Measurements from ENCODE around the gene TRPM5.

TRPM5 gene

DNA sequence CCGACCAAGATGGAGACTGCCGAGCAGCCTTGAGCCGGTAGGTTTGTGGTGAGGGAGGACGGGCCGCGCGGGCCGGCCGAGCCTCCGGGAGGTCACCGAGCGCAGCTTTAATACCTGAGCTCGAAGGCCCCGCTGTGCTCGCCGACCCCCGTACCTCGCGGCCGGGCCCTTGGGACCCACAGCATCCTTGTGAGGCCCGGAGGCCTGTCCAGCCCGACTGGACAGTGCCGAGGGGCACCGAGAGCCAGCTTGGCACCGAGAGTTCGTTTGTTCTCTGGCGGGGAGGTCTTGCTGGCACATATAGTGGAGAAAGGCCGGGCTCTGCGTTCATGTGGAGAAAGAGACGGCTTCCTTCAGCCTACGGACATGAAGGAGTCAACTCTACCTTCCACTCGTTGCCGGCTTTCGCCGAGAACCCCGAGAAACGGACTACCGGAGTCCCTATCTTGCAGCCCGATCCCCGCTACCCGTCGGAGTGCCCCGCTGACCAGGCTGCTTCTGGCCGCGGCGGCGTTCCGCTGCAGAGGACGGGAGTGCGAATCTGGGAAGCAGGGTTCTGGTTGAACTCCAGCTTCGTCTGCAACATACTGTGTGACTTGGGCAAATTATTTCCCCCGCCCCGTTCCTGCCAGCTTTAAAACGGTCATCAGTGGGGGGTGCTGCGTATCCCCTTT is 43.4 kb downstream of the TRPM5 start:
- peak overlapping the region; percentile 89 for H3K27ac ChIP-seq
- DNase-seq = no peak
- TF ChIP-seq, protein P1, sequence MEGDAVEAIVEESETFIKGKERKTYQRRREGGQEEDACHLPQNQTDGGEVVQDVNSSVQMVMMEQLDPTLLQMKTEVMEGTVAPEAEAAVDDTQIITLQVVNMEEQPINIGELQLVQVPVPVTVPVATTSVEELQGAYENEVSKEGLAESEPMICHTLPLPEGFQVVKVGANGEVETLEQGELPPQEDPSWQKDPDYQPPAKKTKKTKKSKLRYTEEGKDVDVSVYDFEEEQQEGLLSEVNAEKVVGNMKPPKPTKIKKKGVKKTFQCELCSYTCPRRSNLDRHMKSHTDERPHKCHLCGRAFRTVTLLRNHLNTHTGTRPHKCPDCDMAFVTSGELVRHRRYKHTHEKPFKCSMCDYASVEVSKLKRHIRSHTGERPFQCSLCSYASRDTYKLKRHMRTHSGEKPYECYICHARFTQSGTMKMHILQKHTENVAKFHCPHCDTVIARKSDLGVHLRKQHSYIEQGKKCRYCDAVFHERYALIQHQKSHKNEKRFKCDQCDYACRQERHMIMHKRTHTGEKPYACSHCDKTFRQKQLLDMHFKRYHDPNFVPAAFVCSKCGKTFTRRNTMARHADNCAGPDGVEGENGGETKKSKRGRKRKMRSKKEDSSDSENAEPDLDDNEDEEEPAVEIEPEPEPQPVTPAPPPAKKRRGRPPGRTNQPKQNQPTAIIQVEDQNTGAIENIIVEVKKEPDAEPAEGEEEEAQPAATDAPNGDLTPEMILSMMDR (IDR thresholded peaks at IDR 0.05; ENCODE audit: low read depth, low read length) = no peak

DNA sequence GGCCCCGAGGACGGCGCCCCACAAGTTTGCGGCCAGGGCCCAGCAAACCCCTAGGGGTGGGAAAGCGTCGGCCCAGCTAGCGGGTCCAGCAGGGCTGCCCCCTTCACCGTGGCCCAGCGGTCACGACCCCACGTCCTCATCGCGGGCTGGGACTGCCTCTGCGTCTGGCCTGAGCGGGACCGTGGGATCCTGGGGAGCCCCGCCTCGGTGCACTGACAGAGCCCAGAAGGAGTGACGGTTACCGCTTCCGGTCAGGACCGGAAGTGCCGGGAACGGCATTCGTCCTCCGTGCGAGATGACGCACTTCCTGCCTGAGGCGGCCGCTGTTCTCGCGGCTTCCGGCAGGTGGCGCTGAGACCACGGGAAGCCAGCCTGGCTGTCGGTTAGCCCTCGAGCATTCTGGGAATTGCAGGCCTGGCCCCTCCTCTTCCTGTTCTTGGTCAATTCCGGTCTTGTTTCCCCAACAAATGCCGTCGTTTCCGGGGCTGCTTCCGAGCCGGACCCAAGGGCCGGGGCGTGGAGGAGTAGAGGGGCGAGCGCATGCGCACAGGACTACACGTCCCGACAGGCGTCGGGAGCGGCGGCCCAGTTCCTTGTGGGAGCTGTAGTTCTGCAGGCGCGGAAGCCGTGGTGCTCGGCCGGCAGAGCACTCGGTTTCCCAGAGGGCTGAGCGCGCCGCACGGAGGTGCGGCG is 44.1 kb downstream of the TRPM5 start, which contains the start of gene TSSC4:
Gene TSSC4, plus strand, starts transcription at position 682 of the 693 bp plus-strand sequence. CDS start 1,884 bp downstream, outside the sequence.
- Histone ChIP-seq H3K27ac (peak within 1 kb of the TSS; percentile 89), H3K9me3 (ENCODE audit: severe bottlenecking) (no peaks in the 10 kb centered on the region), H3K36me3 (peaks cover 40% of the 10 kb centered on the region), H3K4me3 (ENCODE audit: low read depth, low read length) (peak within 1 kb of the TSS; percentile 83), H3K27me3 (ENCODE audit: insufficient read depth, low read depth, severe bottlenecking) (no peaks in the 10 kb centered on the region)
- peak; percentile 99 for DNase-seq
- TF ChIP-seq, protein P1 (IDR thresholded peaks at IDR 0.05; ENCODE audit: low read depth, low read length) = peak; percentile 98

More for the DNA sequence above, 43.4 kb downstream of the TRPM5 start:
- Histone ChIP-seq H3K36me3 (peaks cover 38% of the 10 kb centered on the region), H3K27me3 (ENCODE audit: insufficient read depth, low read depth, severe bottlenecking) (no peaks in the 10 kb centered on the region), H3K4me3 (ENCODE audit: low read depth, low read length) (peak overlapping the region; percentile 83), H3K9me3 (ENCODE audit: severe bottlenecking) (no peaks in the 10 kb centered on the region)

DNA sequence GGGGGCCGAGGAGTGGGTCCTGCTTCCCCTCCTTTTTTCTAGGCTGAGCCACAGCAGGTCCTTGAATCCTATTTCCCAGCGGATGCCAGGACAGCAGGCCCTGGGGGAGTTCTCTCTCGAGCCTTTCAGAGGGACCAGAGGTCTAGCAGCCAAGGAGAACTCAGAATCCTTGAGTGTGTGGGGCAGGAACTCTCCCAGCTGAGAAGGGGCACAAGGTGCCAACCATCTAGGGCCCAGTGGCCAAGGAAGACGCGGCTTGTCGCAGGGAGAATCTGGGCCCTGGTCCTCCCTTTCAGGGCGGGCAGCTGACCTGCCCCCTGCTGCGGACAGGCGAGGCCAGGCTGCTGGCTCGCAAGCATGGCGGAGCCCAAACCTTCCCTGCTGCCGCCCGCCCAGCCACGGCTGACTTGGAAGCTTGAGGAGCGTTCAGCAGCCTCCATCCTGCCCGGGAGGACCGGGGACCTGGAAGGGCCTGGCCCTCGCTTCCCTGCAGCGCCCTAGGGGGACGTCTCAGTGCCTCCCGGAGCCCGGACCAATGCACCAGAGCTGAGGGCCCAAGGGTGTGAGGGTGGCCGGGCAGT is 44.7 kb downstream of the TRPM5 start:
- H3K27me3 ChIP-seq (ENCODE audit: insufficient read depth, low read depth, severe bottlenecking) = no peaks in the 10 kb centered on the region
- peak; percentile 35 for DNase-seq
- no peaks in the 10 kb centered on the region for H3K9me3 ChIP-seq (ENCODE audit: severe bottlenecking)
- TF ChIP-seq, protein P1 (IDR thresholded peaks at IDR 0.05; ENCODE audit: low read depth, low read length) = no peak
- peak overlapping the region; percentile 78 for H3K27ac ChIP-seq
- peak overlapping the region; percentile 79 for H3K4me3 ChIP-seq (ENCODE audit: low read depth, low read length)
- peaks cover 42% of the 10 kb centered on the region for H3K36me3 ChIP-seq

DNA sequence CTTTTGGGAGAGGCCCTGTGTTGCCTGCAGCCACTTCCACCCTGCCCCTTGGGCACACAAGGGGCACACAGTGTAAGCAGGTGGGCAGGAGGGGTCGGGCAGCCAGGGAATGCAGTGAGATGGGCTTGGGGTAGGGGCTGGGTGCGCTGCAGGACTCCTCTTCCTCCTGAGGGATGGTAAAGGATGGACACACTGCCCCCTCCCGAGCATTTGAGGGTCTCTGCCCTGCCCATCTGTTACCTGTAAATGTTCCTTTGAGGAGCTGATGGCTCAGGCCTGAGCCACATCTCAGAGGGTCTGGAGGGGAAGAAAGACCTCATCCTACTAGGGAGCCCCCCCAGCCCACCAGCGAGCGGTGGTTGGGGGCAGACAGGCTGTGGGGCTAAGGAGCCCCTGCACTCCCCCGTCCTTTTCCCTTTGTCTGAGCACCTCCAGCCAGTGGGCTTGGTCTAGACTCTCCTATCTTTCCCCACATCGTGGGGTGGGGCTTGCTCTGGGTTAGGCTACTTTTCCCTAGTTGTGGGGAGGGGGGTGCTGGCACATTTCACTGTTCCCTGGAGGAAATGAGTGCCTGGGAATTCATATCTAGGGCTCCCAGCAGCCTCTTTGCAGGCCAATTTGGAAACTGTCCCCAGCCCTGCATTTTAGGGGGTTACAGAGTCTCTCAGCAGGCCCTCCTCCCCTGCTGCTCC is 45.5 kb downstream of the TRPM5 start:
- no peak overlapping the region; the same call in 1 of the 2 replicates for H3K4me3 ChIP-seq (ENCODE audit: low read depth, low read length)
- H3K27ac ChIP-seq = peak overlapping the region; percentile 78

DNA sequence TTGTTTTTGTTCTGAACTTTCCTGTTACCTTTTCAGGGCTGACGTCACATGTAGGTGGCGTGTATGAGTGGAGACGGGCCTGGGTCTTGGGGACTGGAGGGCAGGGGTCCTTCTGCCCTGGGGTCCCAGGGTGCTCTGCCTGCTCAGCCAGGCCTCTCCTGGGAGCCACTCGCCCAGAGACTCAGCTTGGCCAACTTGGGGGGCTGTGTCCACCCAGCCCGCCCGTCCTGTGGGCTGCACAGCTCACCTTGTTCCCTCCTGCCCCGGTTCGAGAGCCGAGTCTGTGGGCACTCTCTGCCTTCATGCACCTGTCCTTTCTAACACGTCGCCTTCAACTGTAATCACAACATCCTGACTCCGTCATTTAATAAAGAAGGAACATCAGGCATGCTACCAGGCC is 47.3 kb downstream of the TRPM5 start:
- peaks cover 26% of the 10 kb centered on the region for H3K36me3 ChIP-seq
- H3K27me3 ChIP-seq (ENCODE audit: insufficient read depth, low read depth, severe bottlenecking) = no peaks in the 10 kb centered on the region
- no peak overlapping the region for H3K27ac ChIP-seq
- DNase-seq = no peak
- TF ChIP-seq, protein P1 (IDR thresholded peaks at IDR 0.05; ENCODE audit: low read depth, low read length) = no peak
- no peak overlapping the region for H3K4me3 ChIP-seq (ENCODE audit: low read depth, low read length)
- no peaks in the 10 kb centered on the region for H3K9me3 ChIP-seq (ENCODE audit: severe bottlenecking)

More for the DNA sequence above, 45.5 kb downstream of the TRPM5 start:
- peak; percentile 28 for DNase-seq
- Histone ChIP-seq H3K9me3 (ENCODE audit: severe bottlenecking) (no peaks in the 10 kb centered on the region), H3K36me3 (peaks cover 44% of the 10 kb centered on the region), H3K27me3 (ENCODE audit: insufficient read depth, low read depth, severe bottlenecking) (no peaks in the 10 kb centered on the region)
- TF ChIP-seq, protein P1 (IDR thresholded peaks at IDR 0.05; ENCODE audit: low read depth, low read length) = peak; percentile 31; the same call in 1 of the 2 replicates
